Heart right ventricle (tissue), 16 donors: ENCODE measurements around the gene ITGA8. TPM values are rescaled to one million over a fixed set of nuclear protein-coding genes. Genes with fewer than 3 reads are reported as not detected.
"Not testable (repeated sequence)": the region's sequence is repeated elsewhere in the genome, so short reads cannot be mapped to it uniquely, and the experiment has no call there.

Experiments used
- ATAC-seq, 8 donors: fragments of 200-7000 bp; cut with Tn5 transposase; one replicate each; pipeline ENCODE4 v1.9.1; 2020; ENCODE audit warnings: mild to moderate bottlenecking in 8 of 8, moderate library complexity in 8 of 8, moderate number of reproducible peaks in 1 of 8
- DNase-seq, 2 donors: peaks; one replicate each; pipeline ENCODE4 v3.0.0-alpha.2; 2020
- H3K27ac ChIP-seq, 10 donors: fragments of 200-600 bp; sonication (generic) in 2 of 10; one replicate each; pipeline versions ENCODE4 v1.5.0 to v1.8.0; 2020 to 2022; ENCODE audit warnings: mild to moderate bottlenecking in 3 of 10
- H3K27me3 ChIP-seq, 7 donors: fragments of 200-600 bp; one replicate each; pipeline ENCODE4 v1.8.0; 2021 to 2022; ENCODE audit warnings: mild to moderate bottlenecking in 2 of 7
- H3K36me3 ChIP-seq, 9 donors: fragments of 200-600 bp; sonication (generic) in 1 of 9; one replicate each; pipeline versions ENCODE4 v1.5.0 to v1.8.0; 2020 to 2022; ENCODE audit warnings: mild to moderate bottlenecking in 2 of 9
- H3K4me1 ChIP-seq, 9 donors: fragments of 200-600 bp; sonication (generic) in 1 of 9; one replicate each; pipeline versions ENCODE4 v1.5.0 to v1.8.0; 2020 to 2022; ENCODE audit warnings: mild to moderate bottlenecking in 4 of 9
- H3K4me3 ChIP-seq, 10 donors: fragments of 200-600 bp; sonication (generic) in 2 of 10; one replicate each; pipeline versions ENCODE4 v1.5.0 to v1.8.0; 2020 to 2022; ENCODE audit warnings: mild to moderate bottlenecking in 7 of 10, moderate library complexity in 2 of 10
- H3K9me3 ChIP-seq, 11 donors: fragments of 200-600 bp in 10 of 11; sonication (generic) in 2 of 11; one replicate each; pipeline versions ENCODE4 v1.5.0 to v1.8.0; 2013 to 2022; ENCODE audit warnings: mild to moderate bottlenecking in 2 of 11, control low read depth in 1 of 11, moderate library complexity in 1 of 11
- CTCF ChIP-seq, 9 donors: fragments of 200-600 bp; sonication (generic) in 2 of 9; IDR thresholded peaks; one replicate each; pipeline versions ENCODE4 v1.5.0 to v1.8.0; 2021 to 2022; ENCODE audit warnings: antibody characterized with exemption in 9 of 9, mild to moderate bottlenecking in 5 of 9, moderate library complexity in 1 of 9
- WGBS, 2 donors: extraction: QIAGEN DNeasy Blood & Tissue Kit; methylation state at CpG; one replicate each; pipeline ENCODE4 v1.1.7; 2013; ENCODE audit warnings: inconsistent platforms in 1 of 2; 5-methylcytosine and 5-hydroxymethylcytosine counted together
- intact Hi-C, 10 donors: fragments of 100-400 bp; cut with DNase I; formaldehyde crosslinking; loops; one replicate each; pipeline versions ENCODE4 v1.11.1 to v1.14.2; 2022
- long read RNA-seq, 3 donors: library from polyadenylated mRNA; unstranded; transcript quantifications; one replicate each; pipeline ENCODE4 v2.0.0, GENCODE V29; 2020 to 2021
- polyA plus RNA-seq, 2 donors: library from polyadenylated mRNA; stranded (reverse); fragments of 200-250 nt; gene quantifications; one replicate each; pipeline ENCODE4 v1.2.3, GENCODE V29; 2013
- total RNA-seq, 10 donors: library from RNA; stranded (reverse); fragmentation: NEBNext Ultra II Directional in 3 of 10; extraction: Animal tissue kit (Norgen Biotek cat#: 25700) in 3 of 10; gene quantifications; one replicate each; pipeline versions ENCODE4 v1.2.1 to v1.2.4, GENCODE V29; 2021 to 2023
- donor health status: Arrhythmogenic right ventricular cardiomyopathy.
- donor health status: ischemic (EF 13 %, LVEDD 7.1; RV severe dilation, severe dysfunction).
- donor health status: healthy with polysubstance abuse.
- donor health status: DM: no; HTN: yes; CAD: no.
- donor health status: DM: no; HTN: no; CAD: no.
- donor health status: ischemic (EF 25% LVEDD 6.9; RV normal size, moderate dysfunction).
- donor health status: ischemic (EF 25% LVEDD 5.7; RV mildly dilated, moderate dysfunction).
- donor health status: healthy.
- donor health status: DM: yes; HTN: yes; CAD: no.
- donor health status: Ischemic cardiomyopathy.
- donor health status: ischemic (EF 35%, LVEDD 5.7; RV mildly dilated, moderate dysfunction).
- donor health status: nonischemic (EF 11% LVEDD 7.7; RV severe dilation, severe dysfunction).
- donor health status: DM: yes; HTN: yes; CAD: no.
- donor health status: PGD.
- donor health status: ischemic (EF 29% LVEDD 5.4; RV normal size, mild dysfunction).
- donor health status: nonischemic (EF 23%, LVEDD 6.1; RV moderate dilation, normal function).

The ITGA8 gene
- total RNA-seq (1 to 10 TPM in 8 of 10 donors, under 1 TPM in 2; 0.62 to 4.2 (median 2.1) TPM), polyA plus RNA-seq (1 to 10 TPM; 1.6 to 2.2 TPM)
- long read RNA-seq, donor 1 = 0 reads
- long read RNA-seq, donor 2, full-length matches to known transcripts = 2 of 4 reads
- long read RNA-seq, donor 2, partial matches to known transcripts = 0 of 4 reads
- long read RNA-seq, donor 2, other reads (novel, unspliced or antisense) = 2 of 4 reads
- long read RNA-seq, donor 3, full-length matches to known transcripts = 1 of 1 reads
- long read RNA-seq, donor 3, partial matches to known transcripts = 0 of 1 reads
- long read RNA-seq, donor 3, other reads (novel, unspliced or antisense) = 0 of 1 reads

- peak in 8 of 9 donors; percentile 3 to 58 (median 38) for TF ChIP-seq CTCF (IDR thresholded peaks at IDR 0.05)
- peak; percentile 55 to 77 (median 68) for ATAC-seq
- intact Hi-C loops = loop anchor here in 8 of 10 donors (5.0 to 10.0 kb wide), 7 partner anchors 65 to 293 kb away; no protein-coding TSS in a partner anchor
- Histone ChIP-seq H3K36me3 (no peaks in the 10 kb centered on the region), H3K9me3 (no peaks in the 10 kb centered on the region), H3K27ac (peak within 1 kb of the TSS in 4 of 10 donors; percentile 18 to 53 (median 29)), H3K4me1 (peaks cover 0 to 20% (median 8%) of the 10 kb centered on the region in 9 donors), H3K4me3 (peak within 1 kb of the TSS; percentile 31 to 61 (median 53)), H3K27me3 (peaks cover 8 to 62% (median 44%) of the 10 kb centered on the region in 7 donors)
- 13% methylated on average over 33 of the region's 33 CpGs for WGBS, 2 donors
- peak; percentile 37 to 38 for DNase-seq
These were observed at the start of gene ITGA8 for GRCh38 chr10:15719899-15720634. Gene ITGA8, minus strand, starts transcription at chr10:15719922. Its CDS starts 151 bp downstream, at chr10:15719771.

- intact Hi-C loops = no loop called here
- Histone ChIP-seq H3K4me3 (no peak overlapping the region), H3K9me3 (no peaks in the 10 kb centered on the region), H3K36me3 (no peaks in the 10 kb centered on the region), H3K27ac (no peak overlapping the region), H3K27me3 (no peaks in the 10 kb centered on the region), H3K4me1 (no peaks in the 10 kb centered on the region)
- DNase-seq = no peak
- TF ChIP-seq CTCF (IDR thresholded peaks at IDR 0.05) = no peak
- no peak for ATAC-seq
- 53 to 64% methylated on average over 2 of the region's 2 CpGs for WGBS, 2 donors
These were observed 45.3 kb upstream of the ITGA8 start for GRCh38 chr10:15764892-15765454.

GRCh38 chr10:15763006-15763405, 43.3 kb upstream of the ITGA8 start:
- peak; percentile 11 to 38 for DNase-seq
- Histone ChIP-seq H3K27me3 (no peaks in the 10 kb centered on the region), H3K27ac (no peak overlapping the region), H3K36me3 (no peaks in the 10 kb centered on the region), H3K4me1 (no peaks in the 10 kb centered on the region), H3K9me3 (no peaks in the 10 kb centered on the region), H3K4me3 (no peak overlapping the region)
- ATAC-seq = peak in 5 of 8 donors; percentile 60 to 76 (median 67)
- 81% methylated on average over 8 of the region's 8 CpGs for WGBS, 2 donors
- intact Hi-C loops = no loop called here
- no peak for TF ChIP-seq CTCF (IDR thresholded peaks at IDR 0.05)

GRCh38 chr10:15762239-15762638, 42.5 kb upstream of the ITGA8 start:
- 96 to 97% methylated on average over 6 of the region's 6 CpGs for WGBS, 2 donors
- H3K36me3 ChIP-seq, H3K27ac ChIP-seq, H3K9me3 ChIP-seq, DNase-seq, intact Hi-C loops, H3K4me3 ChIP-seq, ATAC-seq, H3K4me1 ChIP-seq, H3K27me3 ChIP-seq: not testable (repeated sequence)

GRCh38 chr10:15761224-15761623, 41.5 kb upstream of the ITGA8 start:
- H3K4me1 ChIP-seq, H3K27ac ChIP-seq, DNase-seq, H3K9me3 ChIP-seq, H3K27me3 ChIP-seq, H3K4me3 ChIP-seq, H3K36me3 ChIP-seq, ATAC-seq, intact Hi-C loops: not testable (repeated sequence)
- 83 to 96% methylated on average over 2 of the region's 4 CpGs for WGBS, 2 donors
